GM21825 (cell line): Measurements from ENCODE around the gene HOXC10.

Experiments used
- ATAC-seq: cut with Tn5 transposase; IDR thresholded peaks from one replicate; pipeline ENCODE4 v1.9.1; 2021; ENCODE audit warnings: mild to moderate bottlenecking, moderate library complexity; ENCODE audit not compliant: unreplicated experiment

HOXC10 gene

DNA sequence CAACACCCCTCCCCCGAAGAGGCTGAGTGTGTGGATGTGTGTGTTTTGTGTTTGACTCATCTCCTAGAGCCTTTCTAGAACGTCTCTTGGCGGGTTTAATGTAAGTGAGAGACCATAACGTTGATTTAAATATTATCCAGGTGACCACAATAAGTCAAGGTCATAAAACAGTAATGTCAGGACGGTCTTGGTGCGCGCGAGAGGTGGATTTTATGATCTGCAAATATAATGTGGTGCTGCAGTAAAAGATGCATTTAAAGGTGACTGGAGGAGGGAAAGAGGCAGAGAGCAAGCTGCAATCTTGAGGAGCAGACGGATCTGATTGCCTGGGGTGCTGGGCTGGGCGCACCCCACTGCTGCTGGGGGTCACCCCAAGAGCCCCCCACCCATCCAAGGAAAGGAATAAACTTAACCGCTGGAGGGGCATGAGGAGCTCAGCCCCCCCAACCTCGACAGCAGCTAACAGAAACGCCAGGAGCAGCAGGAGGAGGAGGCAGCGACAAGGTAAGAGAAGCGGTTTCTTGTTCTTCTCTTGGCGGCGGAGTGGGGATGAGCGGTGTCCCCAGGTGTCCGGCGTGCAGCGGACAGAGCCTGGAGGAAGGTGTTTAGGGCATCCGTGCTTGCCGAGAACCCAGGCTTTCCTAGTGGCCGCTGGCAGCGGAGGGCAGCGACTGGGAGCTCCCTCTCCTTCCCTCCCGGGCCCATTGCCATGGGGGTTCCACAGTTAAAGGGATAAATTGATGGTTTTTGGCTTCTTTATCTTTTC is 5.5 kb downstream of the HOXC10 start:
- ATAC-seq: no peak

- no peak for ATAC-seq
Measured at GRCh38 chr12:53991077-53991460, 6.1 kb downstream of the HOXC10 start.

DNA sequence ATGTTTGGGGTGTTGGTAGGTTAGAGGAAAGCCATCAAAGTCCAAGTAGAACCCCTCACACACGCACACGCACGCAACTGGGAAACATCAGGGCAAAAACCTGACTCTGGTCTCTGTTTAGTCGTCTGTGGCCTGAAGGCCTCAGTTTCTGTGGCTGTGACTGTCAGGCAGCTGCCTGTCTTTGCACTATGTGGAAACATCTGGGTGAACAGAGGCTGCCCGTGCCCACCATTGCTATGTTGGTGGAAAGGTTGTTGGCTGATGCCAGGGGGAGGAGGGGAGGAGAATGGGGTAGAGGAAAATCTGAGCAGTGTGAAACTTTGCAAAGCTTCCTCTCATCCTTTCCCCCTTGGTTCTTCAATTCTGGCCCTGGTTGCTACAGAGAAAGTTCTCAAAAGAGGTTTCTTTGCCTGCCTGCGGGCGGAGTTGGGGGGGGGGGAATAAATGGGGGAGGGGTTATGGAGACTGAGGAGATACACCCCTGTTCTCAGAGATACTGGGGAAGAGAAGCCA is 7.5 kb downstream of the HOXC10 start:
- ATAC-seq: no peak

DNA sequence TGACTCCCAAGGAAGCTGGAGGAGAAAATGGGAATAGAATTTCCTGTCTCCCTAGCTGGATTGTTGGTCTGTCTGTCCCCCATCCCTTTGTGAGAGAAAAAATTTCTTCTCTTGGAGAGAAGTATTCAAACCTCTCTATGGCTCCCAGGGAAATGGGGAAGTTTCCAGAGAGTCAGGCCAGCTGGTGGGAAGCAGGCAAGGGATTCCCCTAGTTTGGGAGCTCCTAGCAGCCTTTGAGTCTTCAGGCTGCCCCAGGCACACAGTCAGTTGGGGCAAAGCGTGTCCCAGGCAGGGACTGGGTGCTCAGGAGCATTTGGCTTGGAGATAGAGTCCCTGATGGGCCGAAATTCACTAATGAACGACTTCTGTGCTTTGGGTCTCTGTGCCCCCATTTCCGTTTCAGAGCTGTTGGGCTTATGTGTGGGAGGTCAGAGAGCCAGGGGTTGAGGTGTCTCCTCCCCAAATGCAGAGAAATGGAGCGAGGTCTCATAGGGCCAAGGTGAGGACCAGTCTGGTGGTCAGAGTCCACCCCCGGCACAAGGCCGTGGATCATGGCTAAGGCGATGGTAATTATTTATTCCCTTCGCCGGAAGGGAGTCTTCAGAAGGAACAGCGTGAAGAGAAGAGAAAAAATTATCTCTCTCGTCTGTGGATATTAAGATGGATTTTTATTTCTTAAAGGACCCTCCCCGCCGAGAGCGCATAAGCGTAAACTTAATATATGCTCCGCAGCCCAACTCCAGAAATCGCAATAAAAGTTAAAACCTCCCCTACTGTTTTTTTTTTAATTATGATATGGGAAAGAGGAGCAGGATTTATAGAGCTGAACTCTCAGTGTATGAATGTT is 8.4 kb downstream of the HOXC10 start:
- no peak for ATAC-seq

- ATAC-seq: no peak
Measured at GRCh38 chr12:53994009-53994263, 9.0 kb downstream of the HOXC10 start.

GRCh38 chr12:53994264-53995001 is 9.5 kb downstream of the HOXC10 start:
- no peak for ATAC-seq

DNA sequence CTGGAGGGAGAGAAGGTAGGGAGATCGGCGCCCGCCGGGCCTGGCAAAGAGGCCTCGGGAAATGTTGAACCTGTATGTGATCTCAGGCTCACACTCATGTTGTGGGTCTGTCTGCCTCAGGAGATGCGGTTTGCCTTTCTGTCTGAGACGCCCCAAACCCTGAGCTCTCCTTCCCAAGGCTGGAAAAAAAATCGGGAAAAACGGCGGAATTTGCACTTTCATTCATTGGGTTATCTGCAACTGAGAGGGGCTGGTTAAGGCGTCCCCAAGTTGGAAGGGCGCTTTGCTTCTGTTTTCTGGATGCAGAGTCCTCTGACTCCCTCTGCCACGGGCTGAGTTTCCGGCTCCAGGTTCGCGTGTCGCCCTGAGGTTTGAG is 10.0 kb downstream of the HOXC10 start:
- ATAC-seq: no peak

GRCh38 chr12:53995378-53996239 is 10.7 kb downstream of the HOXC10 start:
- ATAC-seq: no peak

GRCh38 chr12:53996240-53997203 is 11.6 kb downstream of the HOXC10 start:
- ATAC-seq: no peak

DNA sequence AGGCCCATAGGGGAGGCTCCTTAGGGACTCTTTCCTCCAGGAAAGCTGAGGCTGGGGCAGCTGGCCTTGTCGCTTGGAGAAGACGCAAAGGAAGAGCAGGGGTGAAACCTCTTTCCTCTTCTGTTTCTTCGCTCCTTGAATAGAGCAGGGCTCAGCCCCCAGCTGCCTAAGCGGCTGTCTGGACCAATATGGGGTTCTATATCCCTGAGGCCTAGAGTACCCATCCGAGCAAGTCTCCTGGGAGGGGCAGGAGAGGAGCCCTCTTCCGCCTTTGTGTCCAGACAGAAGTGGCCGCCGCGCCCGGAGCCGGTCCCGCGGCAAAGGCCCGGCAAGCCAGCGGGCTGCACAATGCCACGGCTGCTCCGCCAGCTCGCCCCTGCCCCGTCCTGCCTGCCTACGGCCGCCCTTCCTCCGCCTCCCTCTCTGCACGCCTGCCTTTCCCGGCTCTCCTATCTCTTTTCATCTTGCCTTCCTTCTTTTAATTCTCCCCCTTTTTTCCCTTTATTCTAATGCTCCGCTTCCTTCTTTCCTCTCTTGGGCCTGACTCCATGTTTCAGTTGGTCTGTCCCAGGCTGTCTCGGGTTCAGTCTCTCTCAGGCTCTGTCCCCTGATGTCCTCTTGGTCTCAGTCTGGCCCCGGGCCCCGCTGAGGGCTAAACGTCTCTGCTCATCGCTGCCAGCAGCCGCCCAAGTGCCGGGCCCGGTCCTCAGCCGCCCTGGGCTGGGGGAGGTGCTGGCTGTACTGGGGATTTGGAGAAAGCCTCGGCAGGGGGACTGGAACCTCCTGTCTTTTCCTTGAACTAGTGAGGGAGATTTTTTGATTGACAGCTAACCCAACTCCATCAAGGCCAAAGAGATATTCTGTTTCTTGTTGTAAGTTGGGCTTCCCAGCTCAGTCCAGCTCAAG is 12.5 kb downstream of the HOXC10 start:
- no peak for ATAC-seq

DNA sequence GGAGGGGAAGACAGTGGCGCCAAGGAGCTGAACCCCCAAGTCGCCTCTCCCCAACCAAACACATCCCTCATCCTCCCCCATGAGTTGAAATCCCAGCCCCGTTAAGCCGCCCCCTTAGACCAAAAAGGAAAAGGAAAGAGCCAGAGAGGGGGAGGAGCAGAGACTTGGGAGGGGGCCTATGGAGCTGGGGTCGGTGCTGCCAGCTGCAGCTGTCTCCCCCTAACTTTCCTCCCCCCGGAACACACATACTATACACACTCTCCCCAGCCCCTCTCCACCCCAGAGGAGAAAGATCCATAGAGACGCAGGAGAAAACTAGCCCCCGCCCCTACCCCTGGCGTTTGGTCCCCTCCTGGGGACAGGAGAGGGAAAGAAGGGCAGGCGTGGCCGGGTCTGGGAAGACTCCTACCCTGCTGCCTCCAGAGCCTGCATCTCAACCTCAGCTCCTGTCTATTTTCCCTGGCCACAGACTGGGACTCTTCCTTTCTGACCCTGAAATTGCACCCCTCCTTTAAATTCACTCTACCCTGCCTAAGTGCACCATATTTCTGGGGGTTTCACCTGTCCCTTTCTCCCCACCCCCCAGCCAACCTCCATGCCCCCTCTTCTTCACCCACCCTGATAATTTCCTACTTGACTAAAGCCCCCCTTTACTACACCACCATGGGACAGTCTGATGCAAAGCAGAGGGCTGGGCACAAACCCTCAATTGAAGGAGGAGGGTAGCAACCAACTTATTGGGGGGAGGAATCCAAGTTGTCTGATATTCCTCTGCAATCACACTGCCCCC is 13.4 kb downstream of the HOXC10 start:
- ATAC-seq: no peak

DNA sequence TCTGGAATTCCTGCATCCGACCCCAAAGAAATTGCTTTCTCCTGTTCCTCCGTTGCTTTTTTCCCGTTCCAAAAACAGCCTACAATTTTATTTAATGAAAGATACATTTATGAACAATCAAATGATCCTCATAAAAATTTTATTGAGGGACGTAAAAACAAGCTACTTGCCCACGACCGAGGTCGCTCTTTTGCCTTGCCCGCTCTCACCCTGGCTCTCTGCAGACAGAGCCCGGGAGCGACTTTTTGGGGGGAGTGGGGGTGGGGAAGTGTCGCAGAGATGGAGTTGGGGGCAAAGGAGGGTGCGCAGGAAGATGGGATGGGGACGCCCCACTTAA is 13.9 kb downstream of the HOXC10 start:
- ATAC-seq: no peak

DNA sequence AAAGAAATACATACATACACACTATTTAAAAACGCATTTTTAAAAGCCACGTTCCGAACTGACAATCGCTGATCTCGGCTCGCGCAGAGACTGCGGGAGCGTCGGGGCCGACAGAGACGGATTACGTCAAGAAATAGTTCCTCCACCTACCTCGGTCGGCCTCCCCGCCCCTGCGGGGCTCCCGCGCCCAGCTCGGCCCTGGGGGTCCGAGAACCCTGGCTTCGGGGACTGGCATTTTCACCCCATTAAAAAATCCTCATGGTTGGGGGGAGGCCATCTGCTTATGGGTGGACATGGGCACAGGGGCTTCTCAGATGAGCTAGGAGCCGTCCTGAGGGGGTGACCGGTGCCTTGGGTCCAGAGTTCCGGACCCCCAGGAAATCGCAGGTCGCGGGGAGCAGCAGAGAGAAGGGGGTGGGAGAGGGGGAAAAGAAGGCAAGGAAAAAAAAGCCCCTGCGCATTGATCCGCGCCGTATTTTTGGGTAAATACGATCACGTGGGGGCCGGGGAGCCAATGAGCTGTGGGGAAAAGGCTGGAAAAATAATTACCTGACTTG is 14.7 kb downstream of the HOXC10 start:
- ATAC-seq: no peak

DNA sequence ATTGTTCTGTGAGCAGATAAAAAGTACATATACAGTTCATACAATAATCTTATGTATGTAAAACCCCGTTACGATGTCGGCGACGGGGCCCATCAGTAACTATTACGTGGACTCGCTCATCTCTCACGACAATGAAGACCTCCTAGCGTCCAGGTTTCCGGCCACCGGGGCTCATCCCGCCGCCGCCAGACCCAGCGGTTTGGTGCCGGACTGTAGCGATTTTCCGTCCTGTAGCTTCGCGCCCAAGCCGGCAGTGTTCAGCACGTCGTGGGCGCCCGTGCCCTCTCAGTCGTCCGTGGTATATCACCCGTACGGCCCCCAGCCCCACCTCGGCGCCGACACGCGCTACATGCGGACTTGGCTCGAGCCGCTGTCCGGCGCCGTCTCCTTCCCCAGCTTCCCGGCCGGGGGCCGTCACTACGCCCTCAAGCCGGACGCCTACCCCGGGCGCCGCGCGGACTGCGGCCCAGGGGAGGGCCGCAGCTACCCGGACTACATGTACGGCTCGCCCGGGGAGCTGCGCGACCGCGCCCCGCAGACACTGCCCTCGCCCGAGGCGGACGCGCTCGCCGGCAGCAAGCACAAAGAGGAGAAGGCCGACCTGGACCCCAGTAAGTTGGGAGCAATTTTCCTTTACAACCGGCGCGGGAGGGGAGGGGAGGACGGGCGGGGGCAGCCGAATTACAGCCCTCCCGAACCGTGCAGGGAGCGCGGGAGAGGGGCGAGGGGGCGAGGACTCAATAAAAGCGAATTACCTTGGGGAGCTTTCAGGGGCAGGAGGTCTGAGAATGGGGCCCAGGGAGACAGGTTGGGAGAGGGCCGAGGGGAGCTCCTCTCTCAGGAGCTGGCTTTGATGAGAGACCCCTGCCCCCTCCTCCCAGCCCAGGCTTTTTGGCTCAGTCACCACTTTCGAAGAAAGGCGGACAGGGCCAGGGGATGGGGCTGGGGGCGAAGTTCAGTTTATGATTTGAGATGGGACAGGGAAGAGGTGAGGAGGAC is 15.5 kb downstream of the HOXC10 start, which contains the start of gene HOXC9:
HOXC9 (plus strand) TSS at position 46 of the 999 bp plus-strand sequence; CDS start at position 74, 28 bp downstream.
- ATAC-seq: no peak

DNA sequence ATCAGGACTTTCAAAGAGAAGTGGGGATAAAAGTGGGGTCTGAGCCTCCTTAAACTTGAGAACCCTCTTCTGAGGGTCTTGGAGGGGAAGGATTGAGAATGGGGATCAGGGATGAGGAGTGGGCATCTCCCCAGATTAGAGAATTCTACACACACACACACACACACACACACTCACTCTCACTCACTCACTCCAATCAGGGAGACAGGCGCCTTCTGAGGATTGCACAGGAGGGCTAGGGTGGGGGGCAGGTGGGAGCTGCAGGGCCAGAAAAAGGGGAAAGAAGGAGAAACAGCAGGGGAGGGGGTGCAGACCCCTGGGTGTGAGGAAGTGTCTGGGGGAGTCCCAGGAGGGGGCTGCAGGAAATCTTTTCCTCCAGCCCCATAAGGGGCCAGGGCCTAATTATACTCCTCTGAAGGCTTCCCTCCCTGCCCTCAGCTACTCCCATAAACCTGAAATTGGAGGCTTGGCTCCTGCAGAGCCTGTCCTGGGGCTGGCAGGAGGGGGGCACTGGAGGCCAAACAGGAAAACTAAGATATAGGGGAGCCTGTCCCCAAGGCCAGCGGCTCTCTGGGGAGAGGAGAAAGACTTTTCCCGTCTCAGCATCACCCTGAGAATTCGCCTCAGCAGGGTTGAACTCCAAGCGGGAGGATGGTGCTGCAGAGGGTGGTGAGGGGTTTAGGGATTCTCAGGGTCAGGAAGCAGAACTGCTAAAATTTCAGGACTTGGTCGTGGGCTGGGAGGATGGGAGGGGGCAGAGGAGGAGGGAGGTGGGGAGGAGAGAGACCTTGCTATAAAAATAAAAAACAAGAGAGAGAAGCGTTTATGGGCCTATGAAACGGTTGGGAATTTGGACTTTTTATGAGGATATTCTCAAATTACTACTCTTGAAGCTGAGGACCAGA is 16.6 kb downstream of the HOXC10 start:
- ATAC-seq: no peak
